Measurements from ENCODE around the gene EPC2. TPM values are rescaled to one million over a fixed set of nuclear protein-coding genes. Genes with fewer than 3 reads are reported as not detected.
"Not testable (repeated sequence)": the region's sequence is repeated elsewhere in the genome, so short reads cannot be mapped to it uniquely, and the experiment has no call there.

EPC2 gene
- total RNA-seq, 1 donor from 2014 or later: 52.1 TPM

GRCh38 chr2:148658807-148659722, 14.5 kb downstream of the EPC2 start:
- Mint-ChIP-seq H3K4me1 (peaks cover 73% of the 10 kb centered on the region), H3K36me3 (ENCODE audit: low read depth) (no peaks in the 10 kb centered on the region), H3K9me3 (no peaks in the 10 kb centered on the region), H3K27me3 (no peaks in the 10 kb centered on the region), H3K27ac (no peak overlapping the region), H3K4me3 (peak overlapping the region; percentile 17)
- POLR2A ChIA-PET: interaction anchor here (0.6 kb wide), 1 partner anchor 638 kb away, joined by 3 read pairs; the partner anchor contains the start of genes MBD5 and ORC4
- CTCF ChIA-PET: no interaction called here
- DNase-seq (no peak), ATAC-seq (ENCODE audit: low read depth) (peak; percentile 69)
- TF ChIP-seq, protein P1, sequence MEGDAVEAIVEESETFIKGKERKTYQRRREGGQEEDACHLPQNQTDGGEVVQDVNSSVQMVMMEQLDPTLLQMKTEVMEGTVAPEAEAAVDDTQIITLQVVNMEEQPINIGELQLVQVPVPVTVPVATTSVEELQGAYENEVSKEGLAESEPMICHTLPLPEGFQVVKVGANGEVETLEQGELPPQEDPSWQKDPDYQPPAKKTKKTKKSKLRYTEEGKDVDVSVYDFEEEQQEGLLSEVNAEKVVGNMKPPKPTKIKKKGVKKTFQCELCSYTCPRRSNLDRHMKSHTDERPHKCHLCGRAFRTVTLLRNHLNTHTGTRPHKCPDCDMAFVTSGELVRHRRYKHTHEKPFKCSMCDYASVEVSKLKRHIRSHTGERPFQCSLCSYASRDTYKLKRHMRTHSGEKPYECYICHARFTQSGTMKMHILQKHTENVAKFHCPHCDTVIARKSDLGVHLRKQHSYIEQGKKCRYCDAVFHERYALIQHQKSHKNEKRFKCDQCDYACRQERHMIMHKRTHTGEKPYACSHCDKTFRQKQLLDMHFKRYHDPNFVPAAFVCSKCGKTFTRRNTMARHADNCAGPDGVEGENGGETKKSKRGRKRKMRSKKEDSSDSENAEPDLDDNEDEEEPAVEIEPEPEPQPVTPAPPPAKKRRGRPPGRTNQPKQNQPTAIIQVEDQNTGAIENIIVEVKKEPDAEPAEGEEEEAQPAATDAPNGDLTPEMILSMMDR (IDR thresholded peaks at IDR 0.05): no peak
- intact Hi-C loops (cut with micrococcal nuclease): no loop called here

GRCh38 chr2:148660999-148661398, 16.4 kb downstream of the EPC2 start:
- peaks cover 2% of the 10 kb centered on the region for H3K9me3 Mint-ChIP-seq
- no peak for ATAC-seq (ENCODE audit: low read depth)
- H3K4me3 Mint-ChIP-seq: no peak overlapping the region
- H3K4me1 Mint-ChIP-seq: peaks cover 67% of the 10 kb centered on the region
- H3K27ac Mint-ChIP-seq: no peak overlapping the region
- intact Hi-C loops (cut with micrococcal nuclease): no loop called here
- H3K27me3 Mint-ChIP-seq: no peaks in the 10 kb centered on the region
- ChIA-PET CTCF (interaction anchor here (0.6 to 1.5 kb wide), 3 partner anchors 9 to 173 kb away, joined by 3 to 4 read pairs (median 3); no protein-coding TSS in a partner anchor), POLR2A (interaction anchor here (0.6 to 1.7 kb wide), 2 partner anchors 15 to 924 kb away, joined by 3 to 12 read pairs; no protein-coding TSS in a partner anchor)
- DNase-seq: no peak
- TF ChIP-seq, protein P1 (IDR thresholded peaks at IDR 0.05): no peak
- peaks cover 2% of the 10 kb centered on the region for H3K36me3 Mint-ChIP-seq (ENCODE audit: low read depth)

GRCh38 chr2:148662332-148662731, 17.8 kb downstream of the EPC2 start:
- ATAC-seq (ENCODE audit: low read depth); CTCF ChIA-PET; H3K9me3 Mint-ChIP-seq; H3K36me3 Mint-ChIP-seq (ENCODE audit: low read depth); intact Hi-C loops (cut with micrococcal nuclease); DNase-seq; H3K27ac Mint-ChIP-seq; POLR2A ChIA-PET; H3K27me3 Mint-ChIP-seq; H3K4me3 Mint-ChIP-seq: not testable (repeated sequence)
- peaks cover 66% of the 10 kb centered on the region for H3K4me1 Mint-ChIP-seq

GRCh38 chr2:148664229-148664628, 19.7 kb downstream of the EPC2 start:
- Mint-ChIP-seq H3K27me3 (no peaks in the 10 kb centered on the region), H3K27ac (no peak overlapping the region), H3K4me1 (peaks cover 67% of the 10 kb centered on the region), H3K36me3 (ENCODE audit: low read depth) (peaks cover 2% of the 10 kb centered on the region), H3K9me3 (peaks cover 2% of the 10 kb centered on the region), H3K4me3 (no peak overlapping the region)
- no peak for ATAC-seq (ENCODE audit: low read depth)
- intact Hi-C loops (cut with micrococcal nuclease): no loop called here
- no peak for DNase-seq
- POLR2A ChIA-PET: no interaction called here
- CTCF ChIA-PET: no interaction called here
- TF ChIP-seq, protein P1 (IDR thresholded peaks at IDR 0.05): no peak

DNA sequence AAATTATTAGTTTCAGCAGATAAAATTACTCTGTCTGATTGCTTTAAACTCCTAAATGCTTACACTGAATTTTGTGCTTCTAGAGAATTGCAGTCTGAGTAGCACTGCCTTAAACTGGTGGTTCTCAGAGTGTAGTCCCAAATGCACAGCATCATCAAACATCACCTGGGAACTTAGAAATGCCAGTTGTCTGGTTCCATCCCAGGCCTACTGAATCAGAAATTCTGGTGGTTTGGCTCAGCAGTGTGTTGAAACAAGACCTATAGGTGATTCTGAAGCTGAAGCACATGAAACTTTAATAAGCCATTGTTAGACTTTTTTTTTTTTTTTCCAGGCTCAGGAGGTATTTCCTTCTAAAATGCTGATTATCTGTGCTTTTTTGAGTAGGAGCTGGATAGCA, 22.0 kb downstream of the EPC2 start:
- TF ChIP-seq, protein P1 (IDR thresholded peaks at IDR 0.05): no peak
- ChIA-PET CTCF (no interaction called here), POLR2A (no interaction called here)
- Mint-ChIP-seq H3K9me3 (peaks cover 2% of the 10 kb centered on the region), H3K36me3 (ENCODE audit: low read depth) (peaks cover 2% of the 10 kb centered on the region), H3K27me3 (no peaks in the 10 kb centered on the region), H3K4me3 (no peak overlapping the region), H3K4me1 (peaks cover 67% of the 10 kb centered on the region), H3K27ac (no peak overlapping the region)
- intact Hi-C loops (cut with micrococcal nuclease): loop anchor here (2.0 kb wide), 1 partner anchor 14 kb away; no protein-coding TSS in a partner anchor
- ATAC-seq (ENCODE audit: low read depth) (no peak), DNase-seq (no peak)

Data from activated B cell treated with CpG ODN at 0.5 μM for 24 hours (primary cell).